NB4 (cell line): ENCODE data around the gene GALK2.
"Not testable (repeated sequence)": the region's sequence is repeated elsewhere in the genome, so short reads cannot be mapped to it uniquely, and the experiment has no call there.

Source experiments
- DNase-seq: peaks from one replicate; pipeline ENCODE4 v3.0.0; 2010; ENCODE audit warnings: low read depth
- H3K4me3 ChIP-seq: one replicate; pipeline ENCODE4 v1.5.1; 2011; ENCODE audit warnings: mild to moderate bottlenecking, low read depth, low read length, moderate library complexity
- CTCF ChIP-seq: IDR thresholded peaks from one replicate; pipeline ENCODE4 v1.5.1; 2012; ENCODE audit warnings: low read depth, low read length
- MAX ChIP-seq: IDR thresholded peaks from 2 replicates; pipeline ENCODE4 v1.6.1; 2011; ENCODE audit warnings: low read depth, low read length
- MYC ChIP-seq: IDR thresholded peaks from 2 replicates; pipeline ENCODE4 v1.6.1; 2011; ENCODE audit warnings: low read depth, low read length
- POLR2A ChIP-seq: IDR thresholded peaks from 2 replicates; pipeline ENCODE4 v1.6.1; 2011; ENCODE audit warnings: mild to moderate bottlenecking; ENCODE audit not compliant: insufficient read length; ENCODE audit errors: extremely low read depth

GALK2 gene

GRCh38 chr15:49196856-49197255 is 26.8 kb downstream of the GALK2 start:
- DNase-seq = no peak
- TF ChIP-seq MYC = no peak
- no peak for TF ChIP-seq CTCF
- TF ChIP-seq POLR2A = no peak
- no peak for TF ChIP-seq MAX

GRCh38 chr15:49199666-49200065 is 29.6 kb downstream of the GALK2 start:
- DNase-seq = no peak
- TF ChIP-seq MAX (no peak), POLR2A (no peak), CTCF (no peak), MYC (no peak)
- H3K4me3 ChIP-seq = no peak overlapping the region

More at GRCh38 chr15:49196856-49197255, 26.8 kb downstream of the GALK2 start:
- H3K4me3 ChIP-seq = no peak overlapping the region

- no peak for DNase-seq
- TF ChIP-seq POLR2A (no peak), CTCF (no peak), MAX (no peak), MYC (no peak)
- H3K4me3 ChIP-seq = no peak overlapping the region
These were observed 30.3 kb downstream of the GALK2 start for GRCh38 chr15:49200347-49200746.

GRCh38 chr15:49208102-49208501 is 38.1 kb downstream of the GALK2 start:
- not testable (repeated sequence) for DNase-seq, H3K4me3 ChIP-seq

GRCh38 chr15:49212897-49213296 is 42.9 kb downstream of the GALK2 start:
- TF ChIP-seq CTCF (no peak), MAX (no peak), POLR2A (no peak), MYC (no peak)
- no peak overlapping the region for H3K4me3 ChIP-seq
- no peak for DNase-seq

- H3K4me3 ChIP-seq = no peak overlapping the region
- TF ChIP-seq MAX = no peak
- no peak for TF ChIP-seq MYC
- TF ChIP-seq CTCF = no peak
- TF ChIP-seq POLR2A = no peak
- no peak for DNase-seq
These were observed 46.0 kb downstream of the GALK2 start for GRCh38 chr15:49215768-49216739.
